HepG2 (cell line): Measurements from ENCODE around the gene WDFY1. TPM values are rescaled to one million over a fixed set of nuclear protein-coding genes. Genes with fewer than 3 reads are reported as not detected.
A peak's percentile ranks its signal among the peaks of the same experiment; 100 is the strongest.

Experiments used
- ATAC-seq: fragments of 200-7000 bp; cut with Tn5 transposase; 3 replicates; pipeline ENCODE4 v1.9.1; 2020; ENCODE audit warnings: mild to moderate bottlenecking, moderate library complexity
- BruUV-seq: library from RNA; stranded (reverse); fragments of 400-500 nt; replicated peaks from 2 replicates; lab custom pipeline; 2021; lab: Mats Ljungman, UMichigan
- CTCF ChIA-PET: fragments of 300-600 bp; formaldehyde crosslinking; extraction: SDS; loops from one replicate; lab custom pipeline; 2021; ENCODE audit warnings: low total read pairs, inconsistent platforms, low intra/inter-chr PET ratio; lab: Yijun Ruan, JAX
- POLR2A ChIA-PET: fragments of 350-600 bp; sonication (Branson Sonifier 250); formaldehyde crosslinking; loops from one replicate; lab custom pipeline; 2020; ENCODE audit warnings: antibody characterized with exemption, inconsistent platforms; lab: Yijun Ruan, JAX
- DNase-seq: peaks from one replicate; pipeline ENCODE4 v3.0.0-alpha.2; 2015; ENCODE audit warnings: low spot score
- FAIRE-seq: peaks from 3 replicates; lab custom pipeline; 2011; peaks lifted over from hg19 to GRCh38; lab: Jason Lieb, UNC
- H2AFZ ChIP-seq: one replicate; pipeline ENCODE4 v1.6.1; 2011; ENCODE audit warnings: low read length, inconsistent platforms
- H3K27ac ChIP-seq: fragments of 300-600 bp; 3 replicates; pipeline ENCODE4 v1.8.0; 2011; ENCODE audit warnings: mixed run types, mild to moderate bottlenecking, mixed read lengths, low read length, inconsistent platforms; ENCODE audit not compliant: insufficient read depth; ENCODE audit errors: extremely low read length
- H3K27me3 ChIP-seq, 2 experiments: fragments of 200-600 bp in 1 of 2; 2 replicates in 1 of 2; 3 replicates in 1 of 2; pipeline versions ENCODE4 v1.6.0 to v1.8.0; 2011; ENCODE audit warnings: low read length in 2 of 2, mild to moderate bottlenecking in 2 of 2, moderate library complexity in 2 of 2, inconsistent platforms in 1 of 2; ENCODE audit not compliant: insufficient read depth in 2 of 2, control insufficient read depth in 1 of 2
- H3K36me3 ChIP-seq, 2 experiments: fragments of 200-600 bp in 1 of 2; replicated peaks in 1 of 2; 2 replicates in 1 of 2; 3 replicates in 1 of 2; pipeline versions ENCODE4 v1.5.1 to v1.8.0; 2011; ENCODE audit warnings: low read length in 2 of 2, inconsistent platforms in 1 of 2; ENCODE audit not compliant: insufficient read depth in 2 of 2, control insufficient read depth in 1 of 2
- H3K4me1 ChIP-seq: 2 replicates; pipeline ENCODE4 v1.5.1; 2012; ENCODE audit warnings: low read length, inconsistent platforms; ENCODE audit not compliant: insufficient read depth
- H3K4me2 ChIP-seq: 2 replicates; pipeline ENCODE4 v1.6.0; 2011; ENCODE audit warnings: low read depth, low read length, inconsistent platforms
- H3K4me3 ChIP-seq, 3 experiments: fragments of 200-600 bp in 1 of 3; sonication (generic), shearing (Covaris generic) in 1 of 3; replicated peaks in 1 of 3; 2 replicates each; pipeline ENCODE4 v1.5.1; 2011 to 2016; ENCODE audit warnings: low read length in 3 of 3, inconsistent platforms in 2 of 3, low read depth in 2 of 3, mild to moderate bottlenecking in 2 of 3, control low read depth in 1 of 3, mixed read lengths in 1 of 3; ENCODE audit not compliant: insufficient read depth in 1 of 3
- H3K79me2 ChIP-seq: one replicate; pipeline ENCODE4 v1.6.1; 2011; ENCODE audit warnings: low read length, inconsistent platforms; ENCODE audit not compliant: insufficient read depth
- H3K9ac ChIP-seq: 2 replicates; pipeline ENCODE4 v1.6.0; 2011; ENCODE audit warnings: mild to moderate bottlenecking, low read depth, low read length, inconsistent platforms; ENCODE audit not compliant: insufficient read depth
- H3K9me3 ChIP-seq: 2 replicates; pipeline ENCODE4 v1.5.1; 2012; ENCODE audit warnings: mild to moderate bottlenecking, low read length
- H4K20me1 ChIP-seq: 2 replicates; pipeline ENCODE4 v1.6.0; 2011; ENCODE audit warnings: inconsistent platforms, mild to moderate bottlenecking, low read length, moderate library complexity; ENCODE audit not compliant: insufficient read depth
- ARNT2 ChIP-seq: sonication (generic); formaldehyde crosslinking; IDR thresholded peaks from 2 replicates; pipeline ENCODE4 v1.8.0; 2022; ENCODE audit warnings: mild to moderate bottlenecking, low read depth, missing genetic modification reagents, moderate library complexity
- ASH2L ChIP-seq: fragments of 300-600, 200-600 bp; sonication (generic); IDR thresholded peaks from 2 replicates; pipeline ENCODE4 v1.7.0; 2017; ENCODE audit warnings: low read depth, mild to moderate bottlenecking, moderate library complexity, mixed read lengths, low read length; ENCODE audit not compliant: insufficient read length
- CEBPB ChIP-seq: IDR thresholded peaks from 2 replicates; pipeline ENCODE4 v1.6.1; 2011; ENCODE audit warnings: low read depth, low read length, improper control_type of control experiment, borderline replicate concordance
- FOSL1 ChIP-seq: sonication (generic); formaldehyde crosslinking; IDR thresholded peaks from 2 replicates; pipeline ENCODE4 v1.9.0; 2021; ENCODE audit warnings: missing genetic modification reagents, borderline replicate concordance
- HDAC2 ChIP-seq: sonication (generic); formaldehyde crosslinking; IDR thresholded peaks from 2 replicates; pipeline ENCODE4 v1.4.0; 2020; ENCODE audit warnings: missing genetic modification reagents
- JUN ChIP-seq: sonication (generic); formaldehyde crosslinking; IDR thresholded peaks from 2 replicates; pipeline ENCODE4 v1.4.0; 2020; ENCODE audit warnings: mild to moderate bottlenecking, missing genetic modification reagents
- KLF16 ChIP-seq, 2 experiments: sonication (generic) in 1 of 2; formaldehyde crosslinking in 1 of 2; IDR thresholded peaks; 2 replicates each; pipeline versions ENCODE4 v1.6.1 to v1.8.0; 2016 to 2023; ENCODE audit warnings: missing genetic modification reagents in 2 of 2, missing compliant biosample characterization in 1 of 2
- NCOA2 ChIP-seq: sonication (generic); formaldehyde crosslinking; IDR thresholded peaks from 2 replicates; pipeline ENCODE4 v1.8.0; 2022; ENCODE audit warnings: inconsistent platforms
- SAP130 ChIP-seq: IDR thresholded peaks from 2 replicates; pipeline ENCODE4 v1.6.1; 2016; ENCODE audit warnings: low read depth
- SNAI1 ChIP-seq: sonication (generic); formaldehyde crosslinking; IDR thresholded peaks from 2 replicates; pipeline ENCODE4 v1.5.0; 2020; ENCODE audit warnings: mild to moderate bottlenecking, missing genetic modification reagents, borderline replicate concordance
- TOE1 ChIP-seq: sonication (generic); formaldehyde crosslinking; IDR thresholded peaks from 2 replicates; pipeline ENCODE4 v1.4.0; 2020; ENCODE audit warnings: mild to moderate bottlenecking, missing genetic modification reagents
- U2AF2 ChIP-seq: fragments of 200-400 bp; formaldehyde crosslinking; IDR thresholded peaks from 2 replicates; pipeline ENCODE4 v1.6.1; 2017; ENCODE audit warnings: low read depth, mild to moderate bottlenecking, low read length
- ZFX ChIP-seq: sonication (generic); formaldehyde crosslinking; IDR thresholded peaks from 2 replicates; pipeline ENCODE4 v1.4.0; 2020; ENCODE audit warnings: mild to moderate bottlenecking, low read depth, missing genetic modification reagents, moderate library complexity
- ZNF598 ChIP-seq: sonication (generic); formaldehyde crosslinking; IDR thresholded peaks from 2 replicates; pipeline ENCODE4 v1.5.1; 2020; ENCODE audit warnings: mild to moderate bottlenecking, missing genetic modification reagents, borderline replicate concordance
- WGBS: methylation state at CpG from one replicate; pipeline ENCODE4 v1.1.6; 2017; ENCODE audit warnings: low lambda C conversion rate; 5-methylcytosine and 5-hydroxymethylcytosine counted together
- in situ Hi-C: cut with HindIII; loops from 2 replicates; pipeline ENCODE4 v1.10.0; 2017; ENCODE audit warnings: low pct_unique_long_range_greater_than_20kb; ENCODE audit not compliant: extremely low pct_ligation_motif_present
- intact Hi-C: fragments of 100-400 bp; cut with micrococcal nuclease; formaldehyde crosslinking; loops from one replicate; pipeline ENCODE4 v1.10.0; 2022; ENCODE audit not compliant: unreplicated experiment
- polyA plus RNA-seq, 8 experiments: library from polyadenylated mRNA; depleted of rRNA in 3 of 8; stranded (reverse) in 7 of 8; unstranded in 1 of 8; fragments of >200 nt; fragmentation: Illumina TruSeq in 4 of 8; extraction: Trizol in 4 of 8; gene quantifications; 2 replicates each; pipeline versions ENCODE4 v1.2.1 to v1.2.3, GENCODE V29; 2011 to 2016; ENCODE audit warnings: low read depth in 4 of 8, missing spikeins in 1 of 8, mixed read lengths in 1 of 8; ENCODE audit not compliant: insufficient read depth in 1 of 8
- total RNA-seq, 5 experiments: library from RNA; depleted of rRNA; stranded (reverse); fragments of >200 nt; fragmentation: Illumina TruSeq; extraction: Trizol; gene quantifications; 2 replicates each; pipeline ENCODE4 v1.2.3, GENCODE V29; 2016; ENCODE audit warnings: low read depth in 1 of 5
- TF ChIP-seq, protein P1 (sequence below): fragments of 450-650 bp; IDR thresholded peaks from 2 replicates; pipeline ENCODE4 v1.6.1; 2017
- TF ChIP-seq, protein P2 (sequence below): sonication (generic); formaldehyde crosslinking; IDR thresholded peaks from 2 replicates; pipeline ENCODE4 v1.4.0; 2020; ENCODE audit warnings: missing genetic modification reagents
- TF ChIP-seq, protein P3 (sequence below): sonication (generic); formaldehyde crosslinking; IDR thresholded peaks from 2 replicates; pipeline ENCODE4 v1.4.0; 2020; ENCODE audit warnings: missing genetic modification reagents, borderline replicate concordance

Gene WDFY1
- total and polyA plus RNA-seq, 2 of the 13 experiments (the other 11 are each of a cell fraction or from before 2014, with no cell fraction given) = 77.0 to 78.4 TPM

- Histone ChIP-seq H4K20me1 (no peaks in the 10 kb centered on the region), H3K4me1 (peaks cover 29% of the 10 kb centered on the region), H3K9ac (peak overlapping the region; percentile 9; the same call in 1 of the 2 replicates), H3K79me2 (no peaks in the 10 kb centered on the region), H2AFZ (no peak overlapping the region), H3K4me2 (peak overlapping the region; percentile 43), H3K27me3 (no peaks in the 10 kb centered on the region), H3K4me3 (no peak overlapping the region; a peak in 1 of 6 replicates), H3K36me3 (no peaks in the 10 kb centered on the region), H3K9me3 (no peaks in the 10 kb centered on the region), H3K27ac (peak overlapping the region; percentile 59)
- ChIA-PET CTCF (interaction anchor here (1.2 to 1.8 kb wide), 3 partner anchors 24 to 168 kb away, joined by 3 to 6 read pairs (median 6); partner anchors contain the start of gene AP1S3), POLR2A (interaction anchor here (0.7 to 2.2 kb wide), 13 partner anchors 8 to 101 kb away, joined by 3 to 25 read pairs (median 5); partner anchors contain the start of genes AP1S3, MRPL44 and WDFY1)
- 13% methylated on average over 5 of the region's 5 CpGs for WGBS
- in situ Hi-C loops (no loop called here), intact Hi-C loops (loop anchor here (1.0 to 2.0 kb wide), 5 partner anchors 24 to 186 kb away; partner anchors contain the start of gene AP1S3)
- FAIRE-seq (peak; percentile 84), ATAC-seq (peak; percentile 90), DNase-seq (peak; percentile 97)
- no TSS peak for BruUV-seq
- TF ChIP-seq ASH2L = peak; percentile 94
- TF ChIP-seq, protein P1, sequence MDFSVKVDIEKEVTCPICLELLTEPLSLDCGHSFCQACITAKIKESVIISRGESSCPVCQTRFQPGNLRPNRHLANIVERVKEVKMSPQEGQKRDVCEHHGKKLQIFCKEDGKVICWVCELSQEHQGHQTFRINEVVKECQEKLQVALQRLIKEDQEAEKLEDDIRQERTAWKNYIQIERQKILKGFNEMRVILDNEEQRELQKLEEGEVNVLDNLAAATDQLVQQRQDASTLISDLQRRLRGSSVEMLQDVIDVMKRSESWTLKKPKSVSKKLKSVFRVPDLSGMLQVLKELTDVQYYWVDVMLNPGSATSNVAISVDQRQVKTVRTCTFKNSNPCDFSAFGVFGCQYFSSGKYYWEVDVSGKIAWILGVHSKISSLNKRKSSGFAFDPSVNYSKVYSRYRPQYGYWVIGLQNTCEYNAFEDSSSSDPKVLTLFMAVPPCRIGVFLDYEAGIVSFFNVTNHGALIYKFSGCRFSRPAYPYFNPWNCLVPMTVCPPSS = no peak
- peak; percentile 51; the same call in 1 of the 2 replicates for TF ChIP-seq SAP130
- TF ChIP-seq KLF16 (CRISPR knock-in tag; IDR thresholded peaks at IDR 0.05) = peak in 1 of 2 experiments; percentile 82; a peak in 2 of 4 replicates
- peak; percentile 78 for TF ChIP-seq NCOA2 (CRISPR knock-in tag)
- TF ChIP-seq HDAC2 (CRISPR knock-in tag) = peak; percentile 87
- no peak for TF ChIP-seq ZNF598 (CRISPR knock-in tag)
- TF ChIP-seq, protein P2, sequence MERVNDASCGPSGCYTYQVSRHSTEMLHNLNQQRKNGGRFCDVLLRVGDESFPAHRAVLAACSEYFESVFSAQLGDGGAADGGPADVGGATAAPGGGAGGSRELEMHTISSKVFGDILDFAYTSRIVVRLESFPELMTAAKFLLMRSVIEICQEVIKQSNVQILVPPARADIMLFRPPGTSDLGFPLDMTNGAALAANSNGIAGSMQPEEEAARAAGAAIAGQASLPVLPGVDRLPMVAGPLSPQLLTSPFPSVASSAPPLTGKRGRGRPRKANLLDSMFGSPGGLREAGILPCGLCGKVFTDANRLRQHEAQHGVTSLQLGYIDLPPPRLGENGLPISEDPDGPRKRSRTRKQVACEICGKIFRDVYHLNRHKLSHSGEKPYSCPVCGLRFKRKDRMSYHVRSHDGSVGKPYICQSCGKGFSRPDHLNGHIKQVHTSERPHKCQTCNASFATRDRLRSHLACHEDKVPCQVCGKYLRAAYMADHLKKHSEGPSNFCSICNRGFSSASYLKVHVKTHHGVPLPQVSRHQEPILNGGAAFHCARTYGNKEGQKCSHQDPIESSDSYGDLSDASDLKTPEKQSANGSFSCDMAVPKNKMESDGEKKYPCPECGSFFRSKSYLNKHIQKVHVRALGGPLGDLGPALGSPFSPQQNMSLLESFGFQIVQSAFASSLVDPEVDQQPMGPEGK (CRISPR knock-in tag) = peak; percentile 27; the same call in 1 of the 2 replicates
- TF ChIP-seq FOSL1 (CRISPR knock-in tag) = peak; percentile 84; the same call in 1 of the 2 replicates
- no peak for TF ChIP-seq SNAI1 (CRISPR knock-in tag)
- TF ChIP-seq TOE1 (CRISPR knock-in tag) = no peak
- TF ChIP-seq ARNT2 (CRISPR knock-in tag) = no peak
- peak; percentile 80 for TF ChIP-seq CEBPB
- TF ChIP-seq, protein P3, sequence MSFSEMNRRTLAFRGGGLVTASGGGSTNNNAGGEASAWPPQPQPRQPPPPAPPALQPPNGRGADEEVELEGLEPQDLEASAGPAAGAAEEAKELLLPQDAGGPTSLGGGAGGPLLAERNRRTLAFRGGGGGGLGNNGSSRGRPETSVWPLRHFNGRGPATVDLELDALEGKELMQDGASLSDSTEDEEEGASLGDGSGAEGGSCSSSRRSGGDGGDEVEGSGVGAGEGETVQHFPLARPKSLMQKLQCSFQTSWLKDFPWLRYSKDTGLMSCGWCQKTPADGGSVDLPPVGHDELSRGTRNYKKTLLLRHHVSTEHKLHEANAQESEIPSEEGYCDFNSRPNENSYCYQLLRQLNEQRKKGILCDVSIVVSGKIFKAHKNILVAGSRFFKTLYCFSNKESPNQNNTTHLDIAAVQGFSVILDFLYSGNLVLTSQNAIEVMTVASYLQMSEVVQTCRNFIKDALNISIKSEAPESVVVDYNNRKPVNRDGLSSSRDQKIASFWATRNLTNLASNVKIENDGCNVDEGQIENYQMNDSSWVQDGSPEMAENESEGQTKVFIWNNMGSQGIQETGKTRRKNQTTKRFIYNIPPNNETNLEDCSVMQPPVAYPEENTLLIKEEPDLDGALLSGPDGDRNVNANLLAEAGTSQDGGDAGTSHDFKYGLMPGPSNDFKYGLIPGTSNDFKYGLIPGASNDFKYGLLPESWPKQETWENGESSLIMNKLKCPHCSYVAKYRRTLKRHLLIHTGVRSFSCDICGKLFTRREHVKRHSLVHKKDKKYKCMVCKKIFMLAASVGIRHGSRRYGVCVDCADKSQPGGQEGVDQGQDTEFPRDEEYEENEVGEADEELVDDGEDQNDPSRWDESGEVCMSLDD = no peak
- peak; percentile 79 for TF ChIP-seq JUN
- TF ChIP-seq U2AF2 = no peak
- peak; percentile 15; the same call in 1 of the 2 replicates for TF ChIP-seq ZFX (CRISPR knock-in tag)
These were observed 84.1 kb downstream of the WDFY1 start for GRCh38 chr2:223860809-223861738.
